ENCODE measurements around the gene ARMH2.

The ARMH2 gene

GRCh38 chr6:24798740-24799540 is at the start of gene ARMH2:
Gene ARMH2, minus strand, starts transcription at chr6:24798917. Its CDS starts 60 bp downstream, at chr6:24798857.
- POLR2A ChIA-PET = no interaction called here
- no peak for TF ChIP-seq CTCF (IDR thresholded peaks at IDR 0.05; ENCODE audit: insufficient read depth, low read length, missing control alignments)
- no peak for DNase-seq (ENCODE audit: low read depth, low spot score)
- H3K4me3 ChIP-seq (ENCODE audit: low read depth, low read length) = no peak within 1 kb of the TSS
- CTCF ChIA-PET = interaction anchor here (1.3 kb wide), 1 partner anchor 269 kb away, joined by 3 read pairs; no protein-coding TSS in a partner anchor

GRCh38 chr6:24848461-24848860 is 49.7 kb upstream of the ARMH2 start:
- POLR2A ChIA-PET = no interaction called here
- no peak for DNase-seq (ENCODE audit: low read depth, low spot score)
- CTCF ChIA-PET = interaction anchor here (16.5 kb wide), 1 partner anchor 144 kb away, joined by 188 read pairs; no protein-coding TSS in a partner anchor
- H3K4me3 ChIP-seq (ENCODE audit: low read depth, low read length) = no peak overlapping the region
- TF ChIP-seq CTCF (IDR thresholded peaks at IDR 0.05; ENCODE audit: insufficient read depth, low read length, missing control alignments) = no peak

- no peak for DNase-seq (ENCODE audit: low read depth, low spot score)
- ChIA-PET POLR2A (no interaction called here), CTCF (interaction anchor here (0.7 to 16.5 kb wide), 3 partner anchors 9 to 145 kb away, joined by 4 to 188 read pairs (median 23); no protein-coding TSS in a partner anchor)
- no peak overlapping the region for H3K4me3 ChIP-seq (ENCODE audit: low read depth, low read length)
- no peak for TF ChIP-seq CTCF (IDR thresholded peaks at IDR 0.05; ENCODE audit: insufficient read depth, low read length, missing control alignments)
These were observed 48.7 kb upstream of the ARMH2 start for GRCh38 chr6:24847402-24847801.

- no peak overlapping the region for H3K4me3 ChIP-seq (ENCODE audit: low read depth, low read length)
- TF ChIP-seq CTCF (IDR thresholded peaks at IDR 0.05; ENCODE audit: insufficient read depth, low read length, missing control alignments) = no peak
- ChIA-PET POLR2A (no interaction called here), CTCF (interaction anchor here (2.8 to 16.5 kb wide), 3 partner anchors 11 to 225 kb away, joined by 9 to 188 read pairs (median 23); no protein-coding TSS in a partner anchor)
- DNase-seq (ENCODE audit: low read depth, low spot score) = no peak
These were observed 46.9 kb upstream of the ARMH2 start for GRCh38 chr6:24845578-24845977.

- H3K4me3 ChIP-seq (ENCODE audit: low read depth, low read length) = no peak overlapping the region
- POLR2A ChIA-PET = no interaction called here
- no peak for DNase-seq (ENCODE audit: low read depth, low spot score)
- CTCF ChIA-PET = interaction anchor here (2.8 to 16.5 kb wide), 3 partner anchors 12 to 226 kb away, joined by 9 to 188 read pairs (median 23); no protein-coding TSS in a partner anchor
- TF ChIP-seq CTCF (IDR thresholded peaks at IDR 0.05; ENCODE audit: insufficient read depth, low read length, missing control alignments) = no peak
These were observed 46.2 kb upstream of the ARMH2 start for GRCh38 chr6:24844903-24845302.

GRCh38 chr6:24844061-24844460 is 45.3 kb upstream of the ARMH2 start:
- H3K4me3 ChIP-seq (ENCODE audit: low read depth, low read length) = no peak overlapping the region
- TF ChIP-seq CTCF (IDR thresholded peaks at IDR 0.05; ENCODE audit: insufficient read depth, low read length, missing control alignments) = no peak
- CTCF ChIA-PET = interaction anchor here (1.0 to 2.8 kb wide), 2 partner anchors 148 to 227 kb away, joined by 4 to 9 read pairs; no protein-coding TSS in a partner anchor
- POLR2A ChIA-PET = interaction anchor here (0.6 kb wide), 1 partner anchor 1142 kb away, joined by 3 read pairs; no protein-coding TSS in a partner anchor
- DNase-seq (ENCODE audit: low read depth, low spot score) = no peak
